HG02798 (cell line): Measurements from ENCODE around the gene BCAS4.
"Not testable (repeated sequence)": the region's sequence is repeated elsewhere in the genome, so short reads cannot be mapped to it uniquely, and the experiment has no call there.

Experiments used
- ATAC-seq: cut with Tn5 transposase; IDR thresholded peaks from one replicate; pipeline ENCODE4 v1.9.1; 2021; ENCODE audit warnings: mild to moderate bottlenecking; ENCODE audit not compliant: unreplicated experiment, poor library complexity

BCAS4 gene

DNA sequence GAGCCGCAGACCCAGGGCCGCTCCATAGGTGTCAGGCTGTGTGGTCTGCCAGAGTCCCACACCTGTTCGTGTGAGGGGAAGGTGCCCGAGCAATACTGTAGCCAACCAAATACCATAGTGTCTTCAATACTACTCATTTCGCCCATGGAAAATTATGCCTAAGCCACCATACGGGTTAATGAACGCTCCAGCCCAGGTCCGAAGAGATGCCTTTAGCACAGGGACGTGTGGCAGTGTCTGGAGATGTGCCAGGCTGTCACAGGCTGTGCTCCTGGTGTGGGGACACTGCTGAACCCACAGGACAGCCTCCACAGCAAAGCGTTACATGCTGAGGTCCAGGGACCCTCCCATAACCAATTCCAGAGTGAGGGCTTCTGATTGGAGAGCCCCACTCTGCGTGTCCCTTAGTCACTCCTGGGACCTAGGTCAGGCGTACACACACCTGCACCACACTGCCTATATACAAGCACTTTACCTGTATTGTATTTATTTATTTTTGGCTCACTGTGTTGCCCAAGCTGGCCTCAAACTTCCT lies 25.2 kb upstream of the BCAS4 start:
- not testable (repeated sequence) for ATAC-seq

GRCh38 chr20:50771419-50772080 lies 23.3 kb upstream of the BCAS4 start:
- ATAC-seq, result not testable (repeated sequence)

GRCh38 chr20:50772420-50773185 lies 22.3 kb upstream of the BCAS4 start:
- ATAC-seq, result no peak

DNA sequence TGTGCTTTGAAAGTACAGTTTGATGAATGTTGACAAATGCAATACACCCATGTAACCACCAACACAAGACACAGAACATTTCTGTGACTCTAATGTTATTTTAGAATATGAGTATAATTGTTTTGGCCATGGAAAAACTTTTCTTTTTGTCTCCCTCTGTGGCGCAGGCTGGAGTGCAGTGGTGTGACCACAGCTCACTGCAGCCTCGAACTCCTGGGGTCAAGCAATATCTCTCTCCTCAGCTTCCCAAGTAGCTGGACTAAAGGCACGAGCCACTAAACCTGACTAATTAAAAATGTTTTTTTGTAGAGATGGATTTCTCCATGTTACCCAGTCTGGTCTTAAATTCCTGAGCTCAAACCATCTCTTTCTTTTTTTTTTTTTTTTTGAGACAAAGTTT lies 20.3 kb upstream of the BCAS4 start:
- no peak for ATAC-seq

DNA sequence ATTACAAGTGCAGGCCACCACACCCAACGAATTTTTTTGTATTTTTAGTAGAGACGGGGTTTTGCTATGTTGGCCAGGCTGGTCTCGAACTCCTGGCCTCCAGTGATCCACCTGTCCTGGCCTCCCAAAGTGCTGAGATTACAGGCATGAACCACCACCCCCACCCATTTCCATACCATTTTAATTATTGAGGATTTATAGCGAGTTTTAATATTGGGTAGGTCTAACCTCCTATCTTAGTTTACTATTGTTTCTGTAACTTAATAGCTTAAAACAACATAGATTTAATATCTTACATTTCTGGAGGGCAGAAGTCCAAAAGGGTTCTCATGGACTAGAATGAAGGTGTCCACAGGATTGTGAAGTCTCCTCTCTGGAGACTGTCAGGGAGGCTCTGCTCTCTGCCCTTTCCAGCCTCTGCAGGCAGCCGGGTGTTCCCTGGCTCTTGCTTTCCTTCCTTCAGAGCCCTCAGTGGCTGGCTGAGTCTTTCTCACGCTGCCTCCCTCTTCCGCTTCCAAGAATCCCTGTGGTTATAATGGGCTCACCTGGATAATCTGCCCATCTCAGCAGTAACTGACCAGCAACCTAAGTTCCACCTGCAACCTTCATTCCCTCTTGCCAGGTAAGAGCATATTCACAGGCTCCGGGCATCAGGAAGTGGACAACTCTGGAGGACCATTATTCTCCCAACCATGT lies 18.6 kb upstream of the BCAS4 start:
- no peak for ATAC-seq

DNA sequence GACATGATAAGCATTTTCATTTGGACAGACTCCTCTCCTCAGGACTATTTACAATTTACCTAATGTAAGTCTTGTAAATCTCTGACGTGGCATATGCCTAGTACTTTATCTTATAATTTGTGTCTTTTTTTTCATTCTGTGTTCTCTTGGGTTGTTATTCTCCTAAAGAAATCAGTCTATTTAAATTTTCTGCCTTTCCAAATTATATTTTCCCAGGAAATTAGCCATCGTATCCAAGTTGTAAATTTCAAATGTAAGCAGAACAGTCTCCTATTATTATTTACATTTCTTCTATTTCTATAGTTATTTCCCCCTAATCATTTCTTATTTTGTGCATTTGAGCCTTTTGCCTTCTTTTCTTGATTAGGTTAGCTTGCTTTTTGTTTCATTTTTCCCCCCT lies 17.5 kb upstream of the BCAS4 start:
- no peak for ATAC-seq

DNA sequence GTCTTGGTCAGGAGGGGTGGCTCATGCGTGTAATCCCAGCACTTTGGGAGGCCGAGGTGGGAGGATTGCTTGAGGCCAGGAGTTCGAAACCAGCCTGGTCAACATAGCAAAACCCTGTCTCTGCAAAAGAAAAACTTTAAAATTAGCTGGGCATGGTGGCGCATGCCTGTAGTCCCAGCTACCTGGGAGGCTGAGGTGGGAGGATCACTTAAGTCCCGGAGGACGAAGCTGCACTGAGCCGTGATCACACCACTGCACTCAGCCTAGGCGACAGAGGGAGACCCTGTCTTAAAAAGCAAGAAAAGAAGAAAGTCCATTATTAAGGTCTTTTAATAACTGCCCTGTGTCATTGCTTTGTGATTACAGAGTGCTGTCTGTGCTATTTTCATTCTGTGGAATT lies 15.9 kb upstream of the BCAS4 start:
- not testable (repeated sequence) for ATAC-seq

DNA sequence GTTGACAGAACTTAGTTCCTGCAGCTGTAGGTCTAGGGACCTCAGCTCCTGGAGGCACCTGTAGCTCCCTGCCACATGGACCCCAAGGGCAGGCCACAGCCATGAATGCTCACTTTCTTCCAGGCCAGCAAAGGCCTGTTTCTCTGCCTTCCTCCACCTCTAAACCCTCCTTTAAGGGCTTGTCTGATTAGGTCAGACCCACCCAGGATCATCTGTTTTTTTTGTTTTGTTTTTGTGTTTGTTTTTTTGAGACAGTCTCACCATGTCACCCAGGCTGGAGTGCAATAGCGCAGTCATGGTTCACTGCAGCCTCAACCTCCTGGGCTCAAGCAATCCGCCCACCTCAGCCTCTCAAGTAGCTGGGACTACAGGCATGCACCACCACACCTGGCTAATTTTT lies 11.5 kb upstream of the BCAS4 start:
- ATAC-seq, result no peak

DNA sequence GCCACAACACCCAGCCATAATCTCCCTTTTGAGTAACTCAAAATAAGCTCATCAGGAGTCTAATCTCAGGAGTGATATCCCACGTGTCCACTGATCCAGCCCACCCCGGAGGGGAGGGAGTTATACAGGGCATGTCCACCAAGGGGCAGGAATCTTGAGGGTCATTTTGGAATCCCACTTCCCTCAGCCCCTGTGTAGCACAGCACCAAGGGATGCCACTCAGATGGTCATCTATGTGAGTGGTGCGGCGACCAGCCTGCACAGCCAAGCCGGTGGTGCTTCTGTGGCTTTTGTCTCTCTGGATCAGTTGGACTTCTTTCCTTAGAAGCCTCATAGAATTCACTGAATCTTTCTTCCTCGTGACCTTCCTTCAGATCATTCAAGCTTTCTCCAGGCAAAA lies 11.0 kb upstream of the BCAS4 start:
- ATAC-seq, result no peak

DNA sequence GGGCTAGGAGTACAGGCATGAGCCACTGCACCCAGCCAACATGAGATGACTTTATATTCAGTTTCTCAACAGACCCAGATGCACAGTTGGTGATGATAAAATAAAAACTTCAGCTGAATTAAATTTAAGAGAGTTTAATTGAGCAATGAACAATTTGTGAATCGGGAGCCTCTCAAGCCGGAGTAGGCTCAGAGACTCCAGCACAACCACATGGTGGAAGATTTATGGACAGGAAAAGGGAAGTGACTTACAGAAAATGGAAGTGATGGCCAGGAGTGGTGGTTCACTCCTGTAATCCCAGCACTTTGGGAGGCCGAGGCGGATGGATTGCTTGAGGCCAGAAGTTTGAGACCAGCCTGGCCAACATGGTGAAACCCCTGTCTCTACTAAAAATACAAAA lies 10.4 kb upstream of the BCAS4 start:
- no peak for ATAC-seq

GRCh38 chr20:50786703-50787102 lies 8.2 kb upstream of the BCAS4 start:
- ATAC-seq, result no peak

- ATAC-seq, result no peak
Measured at GRCh38 chr20:50787181-50787580, 7.7 kb upstream of the BCAS4 start.

DNA sequence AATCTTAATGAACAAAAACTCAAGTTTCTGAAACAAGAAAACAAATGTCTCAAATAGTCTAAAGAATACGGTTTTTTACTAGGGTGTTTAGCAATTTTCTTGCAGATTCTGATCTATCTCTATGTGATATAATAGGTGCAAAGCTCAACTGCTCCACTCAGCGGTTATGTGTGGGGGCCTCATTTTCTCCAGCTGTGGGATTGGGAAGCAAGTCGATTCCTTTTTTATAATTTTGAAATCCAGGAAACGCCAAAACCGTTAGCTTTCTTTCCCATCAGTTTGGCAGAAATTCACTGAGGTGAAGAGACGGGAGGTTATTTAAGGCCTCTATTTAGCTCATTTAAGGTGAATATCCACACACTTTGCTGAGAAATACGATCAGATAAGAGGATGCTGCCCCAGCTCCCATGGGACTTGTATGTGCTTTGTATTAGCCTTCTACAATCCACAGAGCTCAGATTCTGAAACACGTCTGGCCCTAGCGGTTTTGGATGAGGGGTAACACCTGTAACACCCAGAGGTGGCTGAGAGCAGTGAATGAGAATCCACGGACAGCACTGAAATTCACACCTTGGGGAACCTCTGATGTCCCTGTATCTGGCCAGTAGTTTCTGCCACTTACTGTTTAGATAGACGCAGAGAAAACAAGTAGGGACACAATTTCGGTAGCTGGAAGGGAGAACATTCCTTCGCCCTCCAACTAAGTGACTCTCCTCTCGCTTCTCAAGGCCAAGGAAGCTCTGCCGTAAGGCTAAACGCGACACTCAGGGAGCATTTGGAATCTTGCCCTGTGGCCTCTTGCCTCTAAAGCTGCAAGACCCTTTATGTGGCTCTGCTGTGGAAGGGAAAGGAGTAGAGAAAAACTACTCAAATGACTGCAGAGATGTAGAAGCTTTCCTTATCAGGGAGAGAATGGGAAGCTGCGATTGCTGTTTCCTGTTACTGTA lies 6.5 kb upstream of the BCAS4 start:
- no peak for ATAC-seq

DNA sequence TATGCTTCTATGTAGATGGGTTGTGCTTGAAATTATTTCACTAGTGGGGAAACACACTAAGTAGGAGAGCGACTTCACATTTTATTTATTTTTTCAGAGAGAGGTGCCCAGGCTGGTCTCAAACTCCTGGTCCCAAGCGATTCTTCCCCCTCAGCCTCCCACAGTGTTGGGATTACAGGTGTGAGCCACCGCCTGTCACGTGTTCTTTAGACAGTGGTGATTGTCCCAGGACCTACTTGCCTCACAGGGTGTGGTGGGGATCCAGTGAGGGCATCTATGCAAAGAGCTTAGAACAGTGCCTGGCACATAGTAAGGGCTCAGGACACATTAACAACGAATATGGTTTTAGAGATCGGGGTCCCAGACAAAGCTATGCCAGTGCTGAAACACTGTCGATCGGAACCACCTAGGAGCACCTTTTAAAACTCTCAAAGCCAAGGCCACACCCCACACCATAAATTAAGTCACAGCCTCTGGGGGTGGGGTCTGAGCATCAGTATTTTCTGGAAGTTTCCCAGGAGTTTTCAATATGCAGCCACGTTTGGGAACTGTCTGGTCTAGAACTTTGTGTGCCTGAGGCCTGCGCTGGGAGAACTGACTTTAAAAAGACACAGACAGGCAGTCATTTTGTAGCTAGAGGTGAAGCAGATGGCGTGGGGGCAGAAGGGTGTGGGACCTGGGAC lies 4.8 kb upstream of the BCAS4 start:
- ATAC-seq, result no peak

DNA sequence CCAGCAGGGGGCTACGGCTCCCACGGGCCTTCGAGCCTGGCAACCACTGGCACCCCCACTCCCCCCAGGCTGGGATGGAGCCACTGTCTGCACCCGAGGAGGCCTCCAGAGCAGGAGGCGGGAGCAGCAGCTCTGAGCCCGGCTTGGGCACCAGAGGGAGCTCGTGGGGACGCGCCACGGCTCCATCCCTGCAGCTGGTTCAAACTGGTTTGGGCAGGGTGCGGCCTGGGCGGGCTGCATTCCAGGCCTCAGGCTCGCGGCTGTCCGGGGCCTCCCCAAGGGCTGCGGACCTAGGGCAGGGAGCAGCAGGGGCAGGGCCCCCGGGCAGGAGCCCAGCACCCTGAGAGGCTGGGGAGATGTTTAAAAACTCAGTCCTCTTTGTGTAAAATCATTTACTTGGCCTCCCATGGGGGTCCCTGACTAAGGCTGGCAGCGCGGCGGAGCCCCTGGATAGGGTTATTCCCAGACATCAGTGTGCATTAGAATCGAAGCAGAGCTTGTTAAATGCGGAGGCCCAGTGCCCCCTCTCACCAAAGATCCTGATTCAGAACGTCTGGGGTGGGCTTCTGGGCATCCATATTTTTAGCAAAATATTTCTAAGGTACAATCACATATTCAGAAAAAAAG lies 4.1 kb upstream of the BCAS4 start:
- ATAC-seq, result peak; percentile 54

- no peak for ATAC-seq
Measured at GRCh38 chr20:50792708-50793574, 1.9 kb upstream of the BCAS4 start.

- not testable (repeated sequence) for ATAC-seq
Measured at GRCh38 chr20:50793575-50794016, 1.3 kb upstream of the BCAS4 start.
